Measurements from ENCODE around the gene HIP1. TPM values are rescaled to one million over a fixed set of nuclear protein-coding genes. Genes with fewer than 3 reads are reported as not detected.
"Not testable (repeated sequence)": the region's sequence is repeated elsewhere in the genome, so short reads cannot be mapped to it uniquely, and the experiment has no call there.

HIP1 gene
- polyA plus RNA-seq (ENCODE audit: insufficient read length in 12 of 12): 10 to 100 TPM in 11 of 12 donors, not detected in 1; 19.1 to 29.3 (median 24.8) TPM
- long read RNA-seq, donor 1: 0 reads
- long read RNA-seq, donor 2, full-length matches to known transcripts: 3 of 3 reads
- long read RNA-seq, donor 2, partial matches to known transcripts: 0 of 3 reads
- long read RNA-seq, donor 2, other reads (novel, unspliced or antisense): 0 of 3 reads
- long read RNA-seq, donor 3, full-length matches to known transcripts: 1 of 1 reads
- long read RNA-seq, donor 3, partial matches to known transcripts: 0 of 1 reads
- long read RNA-seq, donor 3, other reads (novel, unspliced or antisense): 0 of 1 reads
- long read RNA-seq, donor 4: 0 reads
- long read RNA-seq, donor 5, full-length matches to known transcripts: 3 of 11 reads
- long read RNA-seq, donor 5, partial matches to known transcripts: 8 of 11 reads
- long read RNA-seq, donor 5, other reads (novel, unspliced or antisense): 0 of 11 reads
- long read RNA-seq, donor 6, full-length matches to known transcripts: 2 of 2 reads
- long read RNA-seq, donor 6, partial matches to known transcripts: 0 of 2 reads
- long read RNA-seq, donor 6, other reads (novel, unspliced or antisense): 0 of 2 reads
- long read RNA-seq, donor 7, full-length matches to known transcripts: 1 of 1 reads
- long read RNA-seq, donor 7, partial matches to known transcripts: 0 of 1 reads
- long read RNA-seq, donor 7, other reads (novel, unspliced or antisense): 0 of 1 reads
- long read RNA-seq, donor 8, full-length matches to known transcripts: 2 of 10 reads
- long read RNA-seq, donor 8, partial matches to known transcripts: 8 of 10 reads
- long read RNA-seq, donor 8, other reads (novel, unspliced or antisense): 0 of 10 reads
- long read RNA-seq, donor 9, partial matches to known transcripts: 0 of 1 reads
- long read RNA-seq, donor 9, other reads (novel, unspliced or antisense): 0 of 1 reads
- long read RNA-seq, donor 10, full-length matches to known transcripts: 1 of 1 reads
- long read RNA-seq, donor 10, partial matches to known transcripts: 0 of 1 reads
- long read RNA-seq, donor 10, other reads (novel, unspliced or antisense): 0 of 1 reads
- long read RNA-seq, donor 11, full-length matches to known transcripts: 1 of 1 reads
- long read RNA-seq, donor 11, partial matches to known transcripts: 0 of 1 reads
- long read RNA-seq, donor 11, other reads (novel, unspliced or antisense): 0 of 1 reads

- peak; percentile 29 for DNase-seq
Observed at GRCh38 chr7:75738604-75738974, at the start of gene HIP1. HIP1 (minus strand) TSS chr7:75738941; CDS start chr7:75738920, 21 bp downstream.

- not testable (repeated sequence) for DNase-seq
Observed at GRCh38 chr7:75788154-75788847, 49.6 kb upstream of the HIP1 start.

GRCh38 chr7:75783058-75783457 is 44.3 kb upstream of the HIP1 start:
- not testable (repeated sequence) for DNase-seq

DNA sequence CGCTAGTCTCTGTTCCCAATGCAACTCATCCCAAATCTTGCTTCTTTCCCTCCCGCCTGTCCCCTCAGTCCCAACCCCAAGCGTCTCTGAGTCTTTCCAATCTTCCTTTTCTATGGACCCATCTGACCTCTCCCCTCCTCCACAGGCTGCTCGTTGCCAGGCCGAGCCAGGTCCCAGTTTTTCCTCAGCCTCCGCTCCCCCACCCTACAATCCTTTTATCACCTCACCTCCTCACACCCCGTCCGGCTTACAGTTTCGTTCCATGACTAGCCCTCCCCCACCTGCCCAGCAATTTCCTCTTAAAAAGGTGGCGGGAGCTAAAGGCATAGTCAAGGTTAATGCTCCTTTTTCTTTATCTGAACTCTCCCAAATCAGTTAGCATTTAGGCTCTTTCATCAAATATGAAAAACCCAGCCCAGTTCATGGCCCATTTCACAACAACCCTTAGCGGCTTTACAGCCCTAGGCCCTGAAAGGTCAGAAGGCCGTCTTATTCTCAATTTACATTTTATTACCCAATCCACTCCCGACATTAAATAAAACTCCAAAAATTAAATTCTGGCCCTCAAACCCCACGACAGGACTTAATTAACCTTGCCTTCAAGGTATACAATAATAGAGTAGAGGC is 42.0 kb upstream of the HIP1 start:
- DNase-seq: not testable (repeated sequence)

DNA sequence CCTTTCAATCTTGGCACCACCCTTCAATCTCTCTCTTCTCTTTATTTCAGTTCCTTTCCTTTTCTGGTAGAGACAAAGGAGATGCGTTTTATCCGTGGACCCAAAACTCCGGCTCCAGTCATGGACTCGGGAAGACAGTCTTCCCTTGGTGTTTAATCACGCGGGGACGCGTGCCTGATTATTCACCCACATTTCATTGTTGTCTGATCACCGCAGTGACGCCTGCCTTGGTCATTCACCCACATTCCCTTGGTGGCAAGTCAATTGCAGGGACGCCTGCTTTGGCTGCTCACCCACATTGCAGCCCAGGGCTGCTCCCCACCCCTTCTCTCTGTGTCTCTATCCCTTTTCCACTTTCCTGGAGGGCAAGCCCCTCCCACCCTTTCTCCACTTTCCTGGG is 40.8 kb upstream of the HIP1 start:
- not testable (repeated sequence) for DNase-seq

- not testable (repeated sequence) for DNase-seq
Observed at GRCh38 chr7:75779035-75779434, 40.3 kb upstream of the HIP1 start.

DNA sequence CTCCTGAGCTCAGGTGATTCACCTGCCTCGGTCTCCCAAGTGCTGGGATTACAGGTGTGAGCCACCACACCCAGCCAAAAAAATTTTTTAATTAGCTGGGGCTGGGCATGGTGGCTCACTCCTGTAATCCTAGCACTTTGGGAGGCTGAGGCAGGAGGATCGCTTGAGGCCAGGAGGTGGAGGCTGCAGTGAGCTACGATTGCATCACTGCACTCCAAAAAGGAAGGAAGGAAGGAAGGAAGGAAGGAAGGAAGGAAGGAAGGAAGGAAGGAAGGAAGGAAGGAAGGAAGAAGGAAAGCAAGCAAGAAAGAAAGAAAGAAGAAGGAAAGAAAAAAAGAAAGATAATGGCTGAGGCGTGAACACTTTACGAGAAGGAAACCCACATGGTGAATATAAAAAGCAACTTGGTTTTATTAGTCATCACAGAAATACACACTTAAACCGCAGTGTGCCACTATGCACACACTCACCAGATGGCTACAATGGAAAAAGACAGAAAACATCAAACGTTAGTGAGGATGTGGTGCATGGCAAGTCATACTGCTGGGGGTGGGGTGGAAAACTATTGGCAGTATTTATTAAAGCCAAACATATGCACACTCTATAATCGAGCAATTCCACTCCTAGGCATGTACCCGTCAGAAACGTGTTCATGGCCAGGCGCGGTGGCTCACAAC is 37.7 kb upstream of the HIP1 start:
- no peak for DNase-seq

DNA sequence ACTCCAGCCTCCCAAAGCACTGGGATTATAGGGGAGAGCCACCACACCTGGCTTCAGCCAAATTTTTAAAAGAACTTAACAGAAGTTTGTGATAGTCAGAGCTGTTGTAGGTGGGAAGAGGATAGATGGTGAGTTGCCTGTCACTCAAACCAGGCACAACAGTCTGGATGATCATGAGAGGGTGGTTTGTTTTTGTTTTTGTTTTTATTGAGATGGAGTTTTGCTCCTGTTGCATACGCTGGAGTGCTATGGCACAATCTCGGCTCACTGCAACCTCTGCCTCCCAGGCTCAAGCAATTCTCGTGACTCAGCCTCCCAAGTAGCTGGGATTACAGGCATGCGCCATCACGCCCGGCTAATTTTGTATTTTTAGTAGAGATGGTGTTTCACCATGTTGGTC is 35.2 kb upstream of the HIP1 start:
- DNase-seq: not testable (repeated sequence)

GRCh38 chr7:75772081-75773077 is 33.6 kb upstream of the HIP1 start, which contains the start of gene CCL26:
CCL26 (minus strand) TSS chr7:75772211; CDS start chr7:75772176, 35 bp downstream.
- DNase-seq: no peak

DNA sequence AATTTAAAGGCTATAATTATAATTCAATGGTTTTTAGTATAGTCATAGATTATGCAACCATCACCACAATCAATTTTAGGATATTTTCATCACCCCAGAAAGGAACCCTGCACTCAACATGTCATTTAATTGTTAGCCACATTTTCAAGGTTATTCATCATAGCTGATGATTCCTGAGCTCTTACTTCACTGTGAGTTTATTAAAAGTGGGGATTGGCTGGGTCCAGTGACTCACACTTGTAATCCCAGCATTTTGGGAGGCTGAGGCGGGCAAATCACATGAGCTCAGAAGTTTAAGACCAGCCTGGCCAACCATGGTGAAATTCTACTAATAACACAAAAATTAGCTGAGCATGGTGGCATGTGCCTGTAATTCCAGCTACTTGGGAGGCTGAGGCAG is 32.5 kb upstream of the HIP1 start:
- DNase-seq: no peak

DNA sequence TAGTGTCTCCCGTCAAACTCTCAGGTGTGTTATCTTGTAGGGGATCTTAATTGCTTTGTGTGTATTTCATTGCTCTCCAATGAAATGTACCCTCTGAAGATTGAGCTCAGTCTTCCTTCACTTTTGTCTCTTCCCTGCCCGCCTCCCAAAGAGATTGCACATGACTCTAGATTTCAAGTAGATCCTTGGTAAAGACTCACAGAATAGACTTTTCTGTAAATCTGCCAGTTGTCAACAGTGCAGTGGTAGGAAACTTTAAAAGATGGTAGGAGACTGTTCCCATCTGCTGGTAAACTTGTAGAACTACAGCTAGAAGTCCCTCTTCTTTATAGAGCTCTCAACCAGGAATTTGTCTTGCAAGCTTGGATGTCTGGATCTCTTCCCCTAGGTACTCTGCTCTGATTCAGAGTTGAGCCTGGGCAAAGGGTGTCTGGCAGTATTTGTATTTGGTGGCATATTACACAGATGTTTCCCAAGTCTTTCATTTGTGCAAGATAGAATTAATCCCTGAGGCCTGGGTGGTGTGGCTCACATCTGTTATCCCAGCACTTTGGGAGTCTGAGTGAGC is 23.7 kb upstream of the HIP1 start:
- DNase-seq: peak; percentile 54

- not testable (repeated sequence) for DNase-seq
Observed at GRCh38 chr7:75761801-75762200, 23.1 kb upstream of the HIP1 start.

DNA sequence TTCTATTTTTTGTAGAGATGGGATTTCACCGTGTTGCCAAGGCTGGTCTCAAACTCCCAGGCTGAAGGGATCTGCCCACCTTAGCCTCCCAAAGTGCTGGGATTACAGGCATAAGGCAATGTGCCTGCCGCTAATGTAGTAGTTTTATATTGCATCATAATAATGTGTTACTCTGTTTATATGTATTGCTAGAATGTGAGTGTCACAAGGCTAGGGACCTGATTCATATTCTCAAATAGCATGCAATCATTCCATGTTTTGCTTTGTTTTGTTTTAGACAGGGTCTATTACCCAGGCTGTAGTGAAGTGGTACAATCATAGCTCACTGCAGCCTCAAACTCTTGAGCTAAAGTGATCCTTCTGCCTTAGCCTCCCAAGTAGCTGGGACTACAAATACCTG is 19.8 kb upstream of the HIP1 start:
- no peak for DNase-seq

GRCh38 chr7:75757860-75758259 is 19.1 kb upstream of the HIP1 start:
- no peak for DNase-seq

DNA sequence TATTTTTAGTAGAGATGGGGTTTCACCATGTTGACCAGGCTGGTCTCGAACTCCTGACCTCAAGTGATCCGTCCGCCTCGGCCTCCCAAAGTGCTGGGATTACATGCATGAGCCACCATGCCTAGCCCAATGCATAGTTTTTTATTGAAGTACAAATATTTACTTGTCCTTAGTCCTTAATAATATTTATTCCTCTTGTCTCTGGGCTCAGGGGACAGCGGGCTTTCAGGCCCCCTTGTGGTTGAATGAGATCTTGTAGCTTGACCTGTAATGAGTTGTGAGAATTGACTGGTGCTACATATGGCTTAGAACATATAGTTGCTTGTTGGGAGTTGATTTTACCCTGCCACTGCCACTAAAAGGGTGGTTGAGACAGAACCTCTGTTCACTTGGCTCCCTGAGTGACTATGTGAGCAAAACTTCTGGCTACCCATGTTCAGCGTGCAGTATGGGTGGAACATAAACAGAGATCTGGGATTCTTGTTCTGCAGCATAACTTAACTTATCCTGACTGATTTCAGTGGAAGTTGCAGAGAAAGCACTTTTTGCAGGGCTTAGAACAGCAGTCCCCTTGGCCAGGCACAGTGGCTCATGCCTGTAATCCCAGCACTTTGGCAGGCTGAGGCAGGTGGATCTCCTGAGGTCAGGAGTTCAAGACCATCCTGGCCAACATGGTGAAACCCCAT is 18.4 kb upstream of the HIP1 start:
- no peak for DNase-seq

DNA sequence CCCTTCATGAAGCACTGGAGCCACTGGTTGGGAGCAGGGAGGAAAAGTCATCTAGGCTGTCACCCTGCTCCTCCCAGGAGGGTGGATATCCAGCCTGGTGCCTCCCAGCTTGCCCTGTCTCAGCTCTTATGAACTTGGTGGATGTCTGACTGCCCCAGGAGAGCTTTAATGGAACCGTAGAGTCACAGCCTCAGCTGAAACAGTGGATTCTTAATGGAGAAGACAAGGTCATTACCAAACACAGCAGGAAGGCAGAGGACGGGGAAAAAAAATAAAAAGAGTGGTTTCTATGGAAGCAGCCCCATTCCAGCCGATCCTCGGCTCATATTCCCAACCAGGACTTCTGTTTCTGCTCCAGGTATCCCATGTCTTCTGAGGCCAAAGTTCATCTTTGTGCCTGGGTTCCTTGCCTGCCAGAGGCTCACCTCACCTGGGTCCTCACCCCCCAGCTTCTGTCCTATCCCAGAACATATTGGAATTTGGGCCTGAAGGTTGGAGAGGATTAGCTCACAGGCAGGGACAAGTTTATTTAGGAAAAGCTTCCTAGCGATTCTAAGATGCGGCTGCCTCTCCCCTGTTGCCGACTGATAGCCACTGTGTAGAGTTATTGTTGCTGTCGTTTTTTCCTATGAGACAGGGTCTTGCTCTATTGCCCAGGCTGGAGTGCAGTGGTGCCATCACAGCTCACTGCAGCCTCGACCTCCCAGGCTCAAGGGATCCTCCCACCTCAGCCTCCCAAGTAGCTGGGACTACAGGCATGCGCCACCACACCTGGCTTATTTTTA is 17.7 kb upstream of the HIP1 start:
- no peak for DNase-seq

DNA sequence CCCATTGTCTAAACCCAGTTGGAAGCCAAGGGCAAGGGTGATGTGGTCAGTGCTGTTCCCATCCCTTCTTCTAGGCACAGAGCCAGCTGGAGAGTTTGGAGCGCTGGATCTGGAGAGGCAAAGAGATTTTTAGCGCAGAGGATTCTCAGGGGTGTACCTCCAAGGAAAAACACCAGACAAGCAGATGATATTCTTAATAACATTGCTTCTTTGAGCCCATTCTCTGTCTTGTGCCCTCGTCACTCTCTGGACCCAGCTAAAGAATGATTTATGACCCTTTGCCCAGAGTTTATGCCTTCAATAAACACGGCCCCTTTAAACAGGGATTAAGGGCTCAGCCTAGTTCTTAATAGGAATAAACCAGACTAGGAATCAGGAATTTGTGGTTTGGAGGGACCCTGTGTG is 4.7 kb upstream of the HIP1 start:
- no peak for DNase-seq
